HS-27A (cell line): ENCODE data around the gene FSTL5.
"Not testable (repeated sequence)": the region's sequence is repeated elsewhere in the genome, so short reads cannot be mapped to it uniquely, and the experiment has no call there.

ENCODE experiments used
- DNase-seq: peaks from one replicate; pipeline ENCODE4 v3.0.0-alpha.2; 2012; ENCODE audit warnings: low read depth, missing footprints

FSTL5 gene

DNA sequence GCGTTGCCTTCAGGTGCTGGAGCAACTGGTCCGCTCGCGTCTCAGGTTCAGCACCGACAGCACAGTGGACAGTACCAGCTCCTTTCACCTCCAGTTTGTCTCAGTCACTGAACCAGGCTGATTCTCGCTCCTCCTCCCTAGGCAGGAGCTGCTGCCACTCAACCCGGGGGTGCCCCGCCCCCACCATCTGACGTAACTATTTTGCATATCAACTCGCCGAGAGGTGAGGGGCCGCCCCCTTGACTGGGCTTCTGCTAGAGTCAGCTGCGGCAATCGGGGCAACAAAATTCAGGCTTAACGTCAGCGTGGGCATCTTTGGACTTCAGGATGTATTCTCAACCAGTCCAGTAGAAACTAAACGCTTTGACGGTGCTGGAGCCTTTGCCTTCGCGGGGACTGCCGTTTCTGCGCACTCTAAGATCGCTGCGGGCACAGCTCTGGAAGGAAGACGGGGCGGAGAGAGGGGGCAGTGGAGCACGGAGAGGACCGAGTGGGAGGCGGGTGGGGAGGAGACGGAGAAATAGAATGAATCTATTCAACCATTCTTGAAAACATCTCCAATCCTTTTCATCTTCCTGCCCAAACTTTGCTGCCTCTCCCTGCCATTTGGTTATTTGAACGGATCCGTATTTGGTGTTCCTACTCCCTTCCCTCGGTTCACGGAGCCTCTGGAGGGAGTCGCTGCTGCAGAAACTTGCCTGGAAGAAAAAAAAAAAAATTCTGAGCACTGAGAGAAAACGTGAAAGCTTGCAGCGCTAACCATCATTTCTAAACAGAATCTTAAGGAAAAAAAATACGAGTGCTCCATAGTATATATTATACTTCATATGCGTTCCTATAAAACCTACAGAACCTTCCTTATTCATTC, at the start of gene FSTL5:
TSS of gene FSTL5 (minus strand) at position 109 of the 868 bp plus-strand sequence. CDS start 52,604 bp downstream, outside the sequence.
- DNase-seq, result no peak

GRCh38 chr4:162209706-162210105, 45.9 kb upstream of the FSTL5 start:
- DNase-seq, result no peak

- not testable (repeated sequence) for DNase-seq
Measured at GRCh38 chr4:162203478-162203877, 39.7 kb upstream of the FSTL5 start.

DNA sequence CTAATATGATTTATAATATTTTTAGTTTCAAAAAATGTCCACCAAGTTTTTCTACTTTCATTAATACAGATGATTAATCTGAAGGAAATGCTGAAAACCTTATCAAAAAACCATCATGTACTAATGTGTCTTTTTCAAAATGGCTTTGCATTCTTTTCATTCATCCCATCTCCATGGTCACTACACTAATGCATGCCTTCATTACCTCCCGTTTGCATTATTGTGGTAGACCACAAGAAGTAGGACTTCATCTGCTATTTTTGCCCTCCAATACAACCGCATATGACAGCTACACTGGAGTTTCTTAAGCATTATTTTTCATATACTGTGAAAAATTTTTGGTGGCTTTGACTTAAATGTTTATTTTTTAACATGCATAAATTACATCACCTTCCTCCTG, 37.9 kb upstream of the FSTL5 start:
- no peak for DNase-seq

DNA sequence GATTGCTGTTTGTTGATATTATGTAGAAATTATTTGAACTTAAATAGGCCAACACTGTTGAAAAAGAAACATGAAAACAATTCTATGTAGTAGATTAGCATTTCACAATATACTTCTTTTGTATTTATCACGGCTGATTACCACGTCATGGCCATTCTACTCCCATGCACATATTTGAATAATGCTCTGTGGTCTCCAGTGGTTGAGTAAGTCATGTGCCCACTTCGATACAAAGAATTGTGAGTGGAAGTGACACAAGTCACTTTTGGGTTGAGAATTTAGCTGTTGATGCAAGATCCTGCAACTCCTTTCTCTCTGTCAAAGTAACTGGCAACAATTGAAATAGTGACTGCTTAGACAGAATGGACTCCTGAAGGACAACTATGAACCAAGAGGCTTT, 6.7 kb upstream of the FSTL5 start:
- DNase-seq, result no peak

DNA sequence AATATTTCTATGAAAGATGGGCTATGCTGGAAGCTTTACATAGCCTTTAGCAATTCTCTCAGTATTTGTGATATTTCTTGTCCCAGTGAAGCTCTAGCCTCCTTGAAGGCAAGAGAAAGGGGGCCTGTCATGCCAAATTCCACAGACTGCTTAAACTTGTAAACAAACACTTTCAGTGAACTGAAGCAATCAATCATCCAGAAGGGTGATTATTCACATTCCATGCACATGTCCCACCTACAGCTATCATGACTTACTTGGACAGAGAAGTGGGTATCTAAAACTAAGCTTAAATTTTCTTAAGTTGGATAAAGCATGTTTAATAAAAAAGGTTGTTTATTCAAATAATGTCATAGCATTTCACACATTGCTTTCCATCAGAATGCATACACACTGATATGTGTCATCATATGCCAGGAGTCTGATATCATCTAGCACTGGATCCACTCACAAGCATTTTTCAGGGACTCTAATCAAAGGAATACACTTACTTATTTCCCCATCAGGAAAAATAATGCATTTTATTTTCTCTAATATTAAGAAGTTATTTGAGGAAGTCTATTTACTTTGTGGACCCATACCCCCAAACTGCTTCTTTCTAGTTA, 1.2 kb upstream of the FSTL5 start:
- DNase-seq, result no peak

GRCh38 chr4:162162672-162163071, 1.1 kb downstream of the FSTL5 start:
- DNase-seq, result no peak

DNA sequence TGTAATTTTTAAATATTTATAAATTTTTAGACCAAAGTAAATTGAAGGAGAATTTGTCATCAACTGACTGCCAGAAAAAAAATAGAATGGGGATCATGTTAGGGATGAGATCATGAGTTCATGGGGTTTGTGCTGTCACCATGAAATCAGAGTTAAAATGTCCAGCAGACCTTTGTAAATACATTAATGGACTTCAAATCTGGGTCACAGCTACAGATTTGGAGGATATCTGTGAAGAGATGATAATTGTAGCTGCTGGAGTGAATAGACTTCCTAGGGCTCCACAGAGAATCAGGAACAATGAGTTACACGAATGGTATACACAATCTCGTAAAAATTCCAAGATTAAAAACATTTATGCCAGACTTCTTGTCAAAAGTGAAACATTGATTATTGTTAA, 6.6 kb downstream of the FSTL5 start:
- no peak for DNase-seq

DNA sequence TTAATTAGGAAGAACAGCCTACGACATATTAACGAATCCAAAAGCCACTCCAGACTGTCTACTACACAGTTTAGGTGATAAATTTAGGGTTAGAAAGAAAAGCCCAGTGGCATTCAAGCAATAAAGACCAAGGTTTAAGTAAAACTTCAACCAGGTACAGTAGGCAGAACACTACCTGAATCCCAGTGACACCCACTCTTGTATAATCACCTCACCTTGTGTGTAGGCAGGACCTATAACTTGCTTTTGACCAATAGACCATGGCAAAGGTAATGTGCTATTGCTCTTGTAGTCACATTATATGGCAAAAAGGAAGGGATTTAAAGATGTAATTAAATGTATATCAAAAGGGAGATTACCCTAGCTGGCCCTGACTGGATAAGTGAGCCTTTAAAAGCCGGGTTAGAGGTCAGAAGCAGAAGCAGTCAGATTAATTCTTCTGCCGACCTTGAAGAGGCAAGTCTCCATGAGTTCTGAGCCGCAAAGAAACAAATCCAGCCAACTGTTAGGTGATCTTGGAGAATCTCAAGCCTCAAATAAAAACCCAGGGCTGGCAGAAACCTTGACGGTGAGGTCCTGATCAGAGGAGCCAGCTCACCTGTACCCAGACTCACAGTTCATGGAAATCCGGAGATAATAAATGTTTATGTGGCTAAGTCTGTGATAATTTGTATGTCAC, 8.8 kb downstream of the FSTL5 start:
- no peak for DNase-seq

DNA sequence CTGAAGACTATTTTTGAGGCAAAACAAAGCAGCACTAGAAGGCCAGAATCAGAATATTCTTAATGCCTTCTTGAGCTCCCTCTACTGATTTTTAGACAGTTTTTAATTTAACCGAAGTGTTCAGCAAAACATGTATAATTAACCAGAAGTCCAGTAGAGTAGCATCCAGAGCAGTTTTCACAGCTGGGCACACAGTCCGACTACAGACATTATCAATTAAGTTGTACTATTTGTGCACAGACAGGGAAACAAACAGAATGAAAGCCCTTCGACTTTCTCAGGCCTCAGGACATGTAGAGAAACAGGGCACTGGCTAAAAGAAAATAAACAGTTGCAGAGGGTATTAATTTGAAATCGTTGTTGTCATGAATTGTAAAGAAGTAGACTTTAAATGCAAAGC, 11.9 kb downstream of the FSTL5 start:
- DNase-seq, result no peak

DNA sequence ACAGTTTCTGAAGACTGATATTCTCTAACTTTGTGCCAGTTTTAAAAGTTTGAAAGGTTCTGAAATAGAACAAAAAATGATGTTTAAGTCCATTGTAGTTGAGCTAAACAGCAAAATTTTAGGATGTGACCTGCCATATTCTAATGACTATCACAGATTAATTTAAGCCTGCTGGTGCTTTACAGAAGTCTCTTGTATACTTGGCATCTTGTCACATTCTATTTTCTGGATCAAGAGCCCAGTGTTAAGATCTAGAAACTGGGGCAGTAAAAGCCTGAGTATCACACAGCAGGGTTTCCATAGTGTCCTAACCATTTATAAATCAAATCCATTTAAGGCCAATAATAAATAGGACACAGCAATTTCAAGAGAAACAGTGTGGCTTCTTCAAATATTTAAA, 12.4 kb downstream of the FSTL5 start:
- DNase-seq, result no peak

GRCh38 chr4:162149644-162150043, 14.2 kb downstream of the FSTL5 start:
- no peak for DNase-seq

GRCh38 chr4:162140051-162140683, 23.6 kb downstream of the FSTL5 start:
- no peak for DNase-seq

DNA sequence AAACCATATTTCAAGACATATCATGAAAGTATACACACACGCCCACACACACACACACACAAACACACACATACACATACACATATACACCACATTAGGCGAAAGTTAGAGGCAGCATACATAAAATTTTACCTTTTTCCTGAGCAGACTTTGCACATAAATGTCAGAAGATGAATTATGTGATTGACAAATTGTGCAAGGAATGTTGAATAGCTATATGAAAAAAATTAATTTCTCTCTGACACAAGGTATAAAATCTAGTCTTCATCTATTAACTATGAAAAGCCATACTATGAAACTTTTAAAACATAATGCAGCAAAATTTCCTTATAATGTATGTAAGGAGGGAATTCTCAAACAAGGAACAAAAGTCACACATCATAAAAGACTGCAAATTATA, 24.4 kb downstream of the FSTL5 start:
- DNase-seq, result no peak

DNA sequence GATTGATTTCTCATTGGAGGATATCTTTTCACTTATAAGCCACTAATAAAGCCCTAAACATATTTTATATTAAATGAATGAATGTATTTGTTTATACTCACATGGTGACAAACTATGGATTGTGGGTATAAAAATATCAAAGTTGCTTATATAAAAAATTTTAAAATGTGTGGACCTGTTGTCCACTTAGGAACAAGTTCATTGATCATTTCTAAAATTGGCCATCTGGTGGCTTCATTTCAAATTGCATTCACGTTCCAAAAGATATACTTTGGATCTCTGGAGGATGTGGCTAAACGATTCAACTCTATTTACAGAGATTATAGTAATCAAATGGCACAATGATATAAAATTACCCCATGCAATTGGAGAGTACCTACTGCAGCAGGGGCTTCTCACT, 32.5 kb downstream of the FSTL5 start:
- DNase-seq, result no peak

GRCh38 chr4:162126729-162127128, 37.1 kb downstream of the FSTL5 start:
- no peak for DNase-seq

GRCh38 chr4:162117051-162117450, 46.7 kb downstream of the FSTL5 start:
- no peak for DNase-seq

DNA sequence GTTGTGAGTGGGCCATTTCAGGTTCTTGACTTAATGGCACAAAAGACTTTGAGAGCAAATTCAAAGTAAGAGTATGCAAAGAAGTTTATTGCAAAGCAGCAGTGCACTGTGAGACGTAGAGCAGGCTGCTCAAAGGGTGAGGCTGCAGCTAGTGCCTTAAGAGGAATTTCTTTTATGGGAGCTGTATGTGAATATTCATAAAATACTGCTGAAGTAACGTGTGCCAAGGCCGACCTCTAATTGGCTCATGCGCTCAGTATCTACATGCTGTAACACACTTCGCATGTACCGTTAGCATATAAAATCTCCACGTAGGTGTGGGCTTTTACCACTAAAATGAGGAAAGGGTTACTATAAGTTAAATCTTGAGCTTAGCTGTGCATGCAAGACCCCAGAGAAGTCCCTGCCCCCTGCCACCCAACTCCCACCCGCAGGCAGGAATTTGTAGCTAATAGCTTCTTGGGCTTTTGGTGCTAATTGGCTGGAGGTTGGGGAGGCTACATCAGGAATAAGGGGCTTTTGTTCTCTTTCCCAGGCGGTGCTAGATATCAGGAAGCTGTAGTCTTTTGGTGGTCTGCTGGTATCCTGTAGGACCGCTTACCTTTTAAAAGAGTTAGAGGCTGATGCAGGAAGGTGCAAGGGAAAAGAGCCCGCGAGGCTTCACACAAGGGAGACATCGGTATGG, 47.6 kb downstream of the FSTL5 start:
- DNase-seq, result no peak

- DNase-seq, result no peak
Measured at GRCh38 chr4:162115333-162115732, 48.5 kb downstream of the FSTL5 start.

GRCh38 chr4:162111078-162111477, 52.7 kb downstream of the FSTL5 start:
- DNase-seq, result no peak

DNA sequence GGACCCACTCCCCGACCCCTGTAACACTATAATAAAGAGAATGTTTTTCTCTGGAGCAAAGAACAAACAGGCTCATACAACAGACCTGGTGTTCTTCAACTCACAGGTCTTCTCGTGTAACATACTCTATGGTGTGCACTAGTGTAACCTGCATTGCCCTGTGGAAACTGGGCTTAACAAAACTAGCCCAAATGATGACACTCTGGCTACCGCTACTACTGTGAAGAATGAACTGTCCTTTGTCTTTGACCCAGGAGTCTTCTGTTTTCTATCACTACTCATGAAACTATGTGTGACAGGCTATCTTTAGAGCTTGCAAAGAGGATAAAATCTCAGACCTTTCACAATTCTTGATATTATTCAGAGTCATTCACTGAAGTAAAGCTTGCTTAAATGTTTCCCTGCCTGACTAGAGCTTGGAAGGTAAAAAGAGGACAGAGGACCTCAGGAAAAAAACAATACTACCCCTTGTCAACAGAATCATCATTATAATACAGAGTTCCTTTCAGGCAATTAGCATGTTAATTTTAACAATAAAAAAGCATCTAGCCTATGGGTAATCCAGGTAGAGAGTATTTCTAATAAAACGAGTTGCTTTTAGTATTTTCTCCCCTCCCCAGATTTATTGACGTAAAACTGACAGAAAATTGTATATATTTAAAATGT, 59.2 kb downstream of the FSTL5 start:
- no peak for DNase-seq
